Chondrocyte (in vitro differentiated cells): ENCODE results near the gene ADM. TPM values are rescaled to one million over a fixed set of nuclear protein-coding genes. Genes with fewer than 3 reads are reported as not detected.

ENCODE experiments used
- DNase-seq: peaks from one replicate; pipeline ENCODE4 v3.0.0; 2021; ENCODE audit warnings: mixed read lengths, low spot score
- H3K27ac Mint-ChIP-seq: one replicate; pipeline ENCODE4 v1.8.0; 2021; ENCODE audit warnings: mild to moderate bottlenecking, moderate library complexity, mixed read lengths; ENCODE audit not compliant: unreplicated experiment
- H3K27me3 Mint-ChIP-seq: 2 replicates; pipeline ENCODE4 v1.8.0; 2021; ENCODE audit warnings: low read depth, mixed read lengths
- H3K36me3 Mint-ChIP-seq: 2 replicates; pipeline ENCODE4 v1.8.0; 2021; ENCODE audit warnings: low read depth, mixed read lengths
- H3K4me1 Mint-ChIP-seq: 2 replicates; pipeline ENCODE4 v1.8.0; 2021; ENCODE audit warnings: low read depth, mild to moderate bottlenecking, mixed read lengths
- H3K4me3 Mint-ChIP-seq: one replicate; pipeline ENCODE4 v1.8.0; 2021; ENCODE audit warnings: mild to moderate bottlenecking, moderate library complexity, mixed read lengths; ENCODE audit not compliant: unreplicated experiment
- H3K9me3 Mint-ChIP-seq: 2 replicates; pipeline ENCODE4 v1.8.0; 2021; ENCODE audit warnings: low read depth, mixed read lengths
- CTCF ChIP-seq: fragments of 200-600 bp; sonication (generic); IDR thresholded peaks from 2 replicates; pipeline ENCODE4 v1.5.0; 2021; ENCODE audit warnings: antibody characterized with exemption, mild to moderate bottlenecking, moderate library complexity
- total RNA-seq: library from RNA; stranded (reverse); gene quantifications from 3 replicates; pipeline ENCODE4 v1.2.1, GENCODE V29; 2021

ADM gene
- total RNA-seq, 1 donor from 2014 or later = 53.8 TPM

- H3K27me3 Mint-ChIP-seq = no peaks in the 10 kb centered on the region
- DNase-seq = no peak
- no peaks in the 10 kb centered on the region for H3K9me3 Mint-ChIP-seq
- H3K36me3 Mint-ChIP-seq = no peaks in the 10 kb centered on the region
- H3K4me1 Mint-ChIP-seq = peaks cover 40% of the 10 kb centered on the region
- peak; percentile 47 for TF ChIP-seq CTCF
- peak overlapping the region; percentile 50 for H3K27ac Mint-ChIP-seq
- H3K4me3 Mint-ChIP-seq = no peak overlapping the region
Measured at GRCh38 chr11:10298342-10298741, 6.5 kb upstream of the ADM start.

GRCh38 chr11:10301656-10302358 lies 3.1 kb upstream of the ADM start:
- peaks cover 45% of the 10 kb centered on the region for H3K4me1 Mint-ChIP-seq
- H3K36me3 Mint-ChIP-seq = peaks cover 7% of the 10 kb centered on the region
- H3K9me3 Mint-ChIP-seq = no peaks in the 10 kb centered on the region
- peak overlapping the region; percentile 99 for H3K4me3 Mint-ChIP-seq
- H3K27me3 Mint-ChIP-seq = no peaks in the 10 kb centered on the region
- no peak for TF ChIP-seq CTCF
- H3K27ac Mint-ChIP-seq = peak overlapping the region; percentile 100
- no peak for DNase-seq

- H3K36me3 Mint-ChIP-seq = peaks cover 9% of the 10 kb centered on the region
- DNase-seq = no peak
- no peaks in the 10 kb centered on the region for H3K9me3 Mint-ChIP-seq
- peak overlapping the region; percentile 100 for H3K27ac Mint-ChIP-seq
- peaks cover 49% of the 10 kb centered on the region for H3K4me1 Mint-ChIP-seq
- H3K27me3 Mint-ChIP-seq = no peaks in the 10 kb centered on the region
- H3K4me3 Mint-ChIP-seq = peak overlapping the region; percentile 99
- TF ChIP-seq CTCF = no peak
Measured at GRCh38 chr11:10302359-10302743, 2.5 kb upstream of the ADM start.

- H3K9me3 Mint-ChIP-seq = no peaks in the 10 kb centered on the region
Measured at GRCh38 chr11:10302744-10303557, 1.9 kb upstream of the ADM start.

More at GRCh38 chr11:10302744-10303557, 1.9 kb upstream of the ADM start:
- Mint-ChIP-seq H3K27me3 (no peaks in the 10 kb centered on the region), H3K4me3 (peak overlapping the region; percentile 99), H3K27ac (peak overlapping the region; percentile 100), H3K36me3 (peaks cover 9% of the 10 kb centered on the region), H3K4me1 (peaks cover 51% of the 10 kb centered on the region)
- no peak for DNase-seq
- peak; percentile 15 for TF ChIP-seq CTCF
